OCI-LY1 (cell line): ENCODE data around the gene RAP1B.

Source experiments
- EZH2 ChIP-seq: fragments of 200-600 bp; sonication (generic), shearing (Covaris generic); IDR thresholded peaks from 2 replicates; pipeline ENCODE4 v1.8.0; 2017; ENCODE audit warnings: borderline replicate concordance, mixed run types, mild to moderate bottlenecking, antibody characterized with exemption, low read length, moderate library complexity, mixed read lengths
- TF ChIP-seq, protein P1 (sequence below): fragments of 200-600 bp; sonication (generic), shearing (Covaris generic); IDR thresholded peaks from 2 replicates; pipeline ENCODE4 v1.5.1; 2017; ENCODE audit warnings: mild to moderate bottlenecking, antibody characterized with exemption, low read length, moderate library complexity, mixed read lengths

GRCh38 chr12:68572661-68573060 is 38.0 kb upstream of the RAP1B start:
- TF ChIP-seq, protein P1, sequence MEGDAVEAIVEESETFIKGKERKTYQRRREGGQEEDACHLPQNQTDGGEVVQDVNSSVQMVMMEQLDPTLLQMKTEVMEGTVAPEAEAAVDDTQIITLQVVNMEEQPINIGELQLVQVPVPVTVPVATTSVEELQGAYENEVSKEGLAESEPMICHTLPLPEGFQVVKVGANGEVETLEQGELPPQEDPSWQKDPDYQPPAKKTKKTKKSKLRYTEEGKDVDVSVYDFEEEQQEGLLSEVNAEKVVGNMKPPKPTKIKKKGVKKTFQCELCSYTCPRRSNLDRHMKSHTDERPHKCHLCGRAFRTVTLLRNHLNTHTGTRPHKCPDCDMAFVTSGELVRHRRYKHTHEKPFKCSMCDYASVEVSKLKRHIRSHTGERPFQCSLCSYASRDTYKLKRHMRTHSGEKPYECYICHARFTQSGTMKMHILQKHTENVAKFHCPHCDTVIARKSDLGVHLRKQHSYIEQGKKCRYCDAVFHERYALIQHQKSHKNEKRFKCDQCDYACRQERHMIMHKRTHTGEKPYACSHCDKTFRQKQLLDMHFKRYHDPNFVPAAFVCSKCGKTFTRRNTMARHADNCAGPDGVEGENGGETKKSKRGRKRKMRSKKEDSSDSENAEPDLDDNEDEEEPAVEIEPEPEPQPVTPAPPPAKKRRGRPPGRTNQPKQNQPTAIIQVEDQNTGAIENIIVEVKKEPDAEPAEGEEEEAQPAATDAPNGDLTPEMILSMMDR: no peak
- TF ChIP-seq EZH2: no peak
